ENCODE data around the gene EMX1. TPM values are rescaled to one million over a fixed set of nuclear protein-coding genes. Genes with fewer than 3 reads are reported as not detected.

EMX1 gene
- total and polyA plus RNA-seq, 9 donors = 0.20 to 1.1 (median 0.28) TPM; not detected in 5

GRCh38 chr2:72894514-72894913, 22.8 kb upstream of the EMX1 start:
- H3K4me3 ChIP-seq = no peak overlapping the region
- H3K9me3 ChIP-seq = no peaks in the 10 kb centered on the region
- H3K36me3 ChIP-seq = no peaks in the 10 kb centered on the region
- intact Hi-C loops (cut with DNase I) = loop anchor here in 3 of 4 donors (5.0 to 10.0 kb wide), 4 partner anchors 190 to 283 kb away; no protein-coding TSS in a partner anchor
- WGBS, 3 donors = 82 to 89% (median 88%) methylated on average over 9 of the region's 9 CpGs
- H3K27me3 ChIP-seq = no peaks in the 10 kb centered on the region
- no peak for TF ChIP-seq EP300 (IDR thresholded peaks at IDR 0.05)
- TF ChIP-seq POLR2A (IDR thresholded peaks at IDR 0.05) = no peak
- TF ChIP-seq, protein P1, sequence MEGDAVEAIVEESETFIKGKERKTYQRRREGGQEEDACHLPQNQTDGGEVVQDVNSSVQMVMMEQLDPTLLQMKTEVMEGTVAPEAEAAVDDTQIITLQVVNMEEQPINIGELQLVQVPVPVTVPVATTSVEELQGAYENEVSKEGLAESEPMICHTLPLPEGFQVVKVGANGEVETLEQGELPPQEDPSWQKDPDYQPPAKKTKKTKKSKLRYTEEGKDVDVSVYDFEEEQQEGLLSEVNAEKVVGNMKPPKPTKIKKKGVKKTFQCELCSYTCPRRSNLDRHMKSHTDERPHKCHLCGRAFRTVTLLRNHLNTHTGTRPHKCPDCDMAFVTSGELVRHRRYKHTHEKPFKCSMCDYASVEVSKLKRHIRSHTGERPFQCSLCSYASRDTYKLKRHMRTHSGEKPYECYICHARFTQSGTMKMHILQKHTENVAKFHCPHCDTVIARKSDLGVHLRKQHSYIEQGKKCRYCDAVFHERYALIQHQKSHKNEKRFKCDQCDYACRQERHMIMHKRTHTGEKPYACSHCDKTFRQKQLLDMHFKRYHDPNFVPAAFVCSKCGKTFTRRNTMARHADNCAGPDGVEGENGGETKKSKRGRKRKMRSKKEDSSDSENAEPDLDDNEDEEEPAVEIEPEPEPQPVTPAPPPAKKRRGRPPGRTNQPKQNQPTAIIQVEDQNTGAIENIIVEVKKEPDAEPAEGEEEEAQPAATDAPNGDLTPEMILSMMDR (IDR thresholded peaks at IDR 0.05) = no peak
- H3K4me1 ChIP-seq (ENCODE audit: insufficient read depth) = no peaks in the 10 kb centered on the region
- no peak overlapping the region for H3K27ac ChIP-seq
- no peak for DNase-seq

GRCh38 chr2:72895154-72895553, 22.2 kb upstream of the EMX1 start:
- H3K36me3 ChIP-seq = no peaks in the 10 kb centered on the region
- WGBS, 3 donors = 3 to 5% (median 5%) methylated on average over 4 of the region's 4 CpGs
- intact Hi-C loops (cut with DNase I) = loop anchor here in 1 of 4 donors (10.0 kb wide), 1 partner anchor 190 kb away; no protein-coding TSS in a partner anchor

DNA sequence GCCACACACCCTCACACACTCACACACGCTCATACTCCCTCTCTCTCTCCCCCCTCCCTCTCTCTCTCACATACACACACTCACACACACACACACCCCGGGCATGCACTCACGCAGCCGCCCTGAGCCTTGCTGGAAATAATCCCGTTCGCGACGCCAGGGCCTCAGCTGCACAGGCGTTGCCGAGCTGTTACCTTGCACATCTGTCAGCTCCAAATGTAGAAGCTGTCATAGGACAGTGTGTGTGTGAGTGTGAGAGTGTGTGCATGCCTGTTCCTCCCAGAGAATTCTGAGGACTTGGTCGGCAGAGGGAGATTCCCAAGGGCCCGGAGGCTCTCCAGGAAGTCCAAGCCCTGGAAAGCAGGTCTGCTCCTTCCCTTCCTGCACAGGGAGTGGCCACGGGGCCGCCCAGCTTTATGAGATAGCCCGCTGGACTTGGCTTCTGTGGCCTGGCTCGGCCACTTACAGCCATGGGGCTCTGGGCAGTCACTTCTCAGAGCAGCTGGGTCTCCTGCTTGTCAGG, 21.5 kb upstream of the EMX1 start:
- H3K4me1 ChIP-seq (ENCODE audit: insufficient read depth) = no peaks in the 10 kb centered on the region
- H3K9me3 ChIP-seq = no peaks in the 10 kb centered on the region
- no peaks in the 10 kb centered on the region for H3K36me3 ChIP-seq
- 2 to 6% (median 4%) methylated on average over 16 of the region's 16 CpGs for WGBS, 3 donors
- no peaks in the 10 kb centered on the region for H3K27me3 ChIP-seq
- H3K27ac ChIP-seq = no peak overlapping the region
- intact Hi-C loops (cut with DNase I) = loop anchor here in 1 of 4 donors (10.0 kb wide), 1 partner anchor 189 kb away; no protein-coding TSS in a partner anchor
- TF ChIP-seq EP300 (IDR thresholded peaks at IDR 0.05) (no peak), POLR2A (IDR thresholded peaks at IDR 0.05) (no peak)
- DNase-seq = peak in 3 of 5 donors; percentile 32 to 63 (median 49)
- no peak overlapping the region for H3K4me3 ChIP-seq

More at GRCh38 chr2:72895154-72895553, 22.2 kb upstream of the EMX1 start:
- Histone ChIP-seq H3K4me1 (ENCODE audit: insufficient read depth) (no peaks in the 10 kb centered on the region), H3K4me3 (no peak overlapping the region), H3K27ac (no peak overlapping the region), H3K27me3 (no peaks in the 10 kb centered on the region), H3K9me3 (no peaks in the 10 kb centered on the region)
- TF ChIP-seq EP300 (IDR thresholded peaks at IDR 0.05) = no peak
- TF ChIP-seq, protein P1 (IDR thresholded peaks at IDR 0.05) = no peak
- TF ChIP-seq POLR2A (IDR thresholded peaks at IDR 0.05) = no peak
- DNase-seq = no peak

GRCh38 chr2:72896446-72896845, 20.9 kb upstream of the EMX1 start:
- TF ChIP-seq, protein P1 (IDR thresholded peaks at IDR 0.05) = no peak
- TF ChIP-seq EP300 (IDR thresholded peaks at IDR 0.05) (no peak), POLR2A (IDR thresholded peaks at IDR 0.05) (no peak)
- Histone ChIP-seq H3K4me1 (ENCODE audit: insufficient read depth) (no peaks in the 10 kb centered on the region), H3K4me3 (no peak overlapping the region), H3K27me3 (no peaks in the 10 kb centered on the region), H3K27ac (no peak overlapping the region), H3K9me3 (no peaks in the 10 kb centered on the region), H3K36me3 (no peaks in the 10 kb centered on the region)
- DNase-seq = no peak
- intact Hi-C loops (cut with DNase I) = loop anchor here in 1 of 4 donors (10.0 kb wide), 1 partner anchor 188 kb away; no protein-coding TSS in a partner anchor
- WGBS, 3 donors = 78 to 82% (median 80%) methylated on average over 4 of the region's 4 CpGs

Data from ovary (tissue), 9 donors.